CD4-positive, alpha-beta T cell treated with Interleukin-21 for 1 hour (primary cell): ENCODE measurements around the gene OR8B3.

Source experiments
- DNase-seq: peaks from one replicate; pipeline ENCODE4 v3.0.0-alpha.2; 2020

OR8B3 gene

DNA sequence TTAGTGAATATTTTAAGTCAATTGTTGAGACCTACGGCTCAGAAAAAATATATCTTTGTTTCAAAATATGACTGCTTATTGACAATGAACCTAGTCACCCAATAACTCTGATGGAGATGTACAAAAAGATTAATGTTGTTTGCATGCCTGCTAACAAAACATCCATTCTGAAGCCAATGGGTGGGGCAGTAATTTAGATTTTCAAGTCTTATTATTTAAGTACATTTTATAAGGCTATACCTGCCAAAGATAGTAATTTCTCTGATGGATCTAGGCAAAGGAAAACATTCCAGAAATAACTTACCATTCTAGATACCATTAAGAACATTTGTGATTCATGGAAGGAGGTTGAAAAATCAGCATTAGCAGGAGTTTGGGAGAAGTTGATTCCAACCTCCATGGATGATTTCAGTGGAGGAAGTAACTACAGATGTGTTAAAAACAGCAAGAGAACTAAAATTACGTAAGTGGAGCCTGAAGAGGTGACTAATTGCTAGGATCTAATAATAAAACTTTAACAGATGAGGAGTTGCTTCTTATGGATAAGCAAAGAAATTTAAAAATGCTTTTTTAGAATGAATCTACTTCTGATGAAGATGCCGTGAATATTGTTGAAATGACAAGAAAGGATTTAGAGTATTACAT, 52.4 kb downstream of the OR8B3 start:
- no peak for DNase-seq
